Measurements from ENCODE around the gene ITPRIPL2.
A peak's percentile ranks its signal among the peaks of the same experiment; 100 is the strongest.

Gene ITPRIPL2

DNA sequence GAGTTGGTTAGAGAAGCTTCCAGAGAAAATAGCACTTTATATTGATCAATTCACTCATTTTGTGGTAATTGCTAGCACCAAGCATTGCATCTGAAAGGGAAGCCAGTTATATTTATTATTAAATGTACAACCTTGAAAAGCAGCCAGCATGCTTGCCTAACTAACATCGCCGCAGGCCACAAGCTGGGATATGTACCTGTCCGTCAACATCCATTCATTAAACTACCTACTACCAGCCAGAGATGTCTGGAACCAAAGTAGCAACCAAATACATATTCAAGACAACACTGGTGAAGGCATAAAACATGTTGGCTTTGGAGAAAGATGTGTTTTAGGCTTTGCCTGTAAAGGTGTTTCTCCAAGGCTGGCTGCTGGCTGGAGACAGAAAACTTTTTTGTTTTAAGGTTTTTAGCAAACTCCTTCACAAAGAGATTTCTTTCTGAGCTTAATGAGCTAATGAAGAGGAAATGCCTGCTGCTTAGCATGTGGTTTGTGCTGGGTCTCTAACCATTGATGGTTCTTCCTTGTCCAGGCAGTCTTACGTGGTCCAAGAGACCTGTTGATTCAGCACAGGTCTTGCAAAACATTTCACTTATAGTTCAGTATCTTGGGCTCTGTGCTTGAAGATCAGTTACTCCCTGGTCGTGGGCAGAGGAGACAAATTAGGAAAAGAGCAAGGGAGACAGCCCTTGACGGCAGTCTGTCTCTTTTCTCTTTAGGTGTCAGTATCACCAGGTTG is 3.1 kb downstream of the ITPRIPL2 start:
- peak; percentile 82 to 88 for DNase-seq (ENCODE audit: low read depth in 1 of 2, low spot score in 1 of 2)
- in situ Hi-C loops (cut with HindIII; ENCODE audit: low pct_unique_long_range_greater_than_20kb, low sequenced_read_pairs), result no loop called here
- TF ChIP-seq JUND (IDR thresholded peaks at IDR 0.05; ENCODE audit: low read depth), result no peak

DNA sequence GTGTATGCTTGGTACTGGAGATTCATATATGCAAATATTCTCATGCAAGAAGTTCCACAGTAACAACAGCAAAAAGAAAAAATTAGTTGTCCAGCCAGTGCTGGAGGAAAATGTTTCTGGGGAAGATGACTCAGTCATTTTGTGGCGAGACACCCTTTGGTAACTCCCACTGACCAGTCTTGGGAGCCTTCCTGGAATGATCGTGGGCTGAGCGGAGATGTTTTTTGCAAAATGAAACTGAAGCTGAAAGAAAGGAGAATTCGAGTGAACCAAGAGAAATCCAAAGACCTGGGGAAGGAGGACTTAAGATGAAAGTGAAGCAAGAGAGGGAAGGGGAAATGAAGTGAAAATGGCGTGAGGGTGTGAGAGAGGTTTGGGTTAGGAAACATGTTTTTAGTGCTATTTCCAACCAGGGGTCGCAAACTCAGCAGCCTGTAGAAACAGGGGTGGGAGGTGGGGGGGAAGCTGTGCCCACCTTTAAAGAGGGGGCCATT is 5.2 kb downstream of the ITPRIPL2 start:
- peak in 1 of 2 experiments; percentile 60 for DNase-seq (ENCODE audit: low read depth in 1 of 2, low spot score in 1 of 2)
- TF ChIP-seq JUND (IDR thresholded peaks at IDR 0.05; ENCODE audit: low read depth), result no peak
- in situ Hi-C loops (cut with HindIII; ENCODE audit: low pct_unique_long_range_greater_than_20kb, low sequenced_read_pairs), result no loop called here

DNA sequence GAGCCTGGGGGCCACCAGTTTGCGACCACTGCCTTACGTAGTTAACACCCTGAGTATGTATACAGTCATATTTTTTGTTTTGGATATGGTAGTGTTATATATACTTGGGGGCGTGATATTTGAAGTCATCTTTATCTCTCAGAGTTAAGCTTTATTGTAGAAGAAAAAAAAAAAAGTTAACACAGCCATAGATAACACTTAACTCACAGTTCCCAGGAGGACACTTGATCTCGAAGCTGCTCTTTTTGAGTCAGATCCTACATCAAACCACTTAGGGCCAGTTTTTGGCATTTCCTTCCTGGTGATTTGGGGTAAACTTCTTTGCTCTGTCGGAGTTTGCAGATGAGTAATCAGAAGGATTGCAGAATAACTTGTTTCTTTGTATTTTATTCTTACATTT is 5.8 kb downstream of the ITPRIPL2 start:
- TF ChIP-seq JUND (IDR thresholded peaks at IDR 0.05; ENCODE audit: low read depth), result no peak
- no peak for DNase-seq (ENCODE audit: low read depth in 1 of 2, low spot score in 1 of 2)
- in situ Hi-C loops (cut with HindIII; ENCODE audit: low pct_unique_long_range_greater_than_20kb, low sequenced_read_pairs), result no loop called here

DNA sequence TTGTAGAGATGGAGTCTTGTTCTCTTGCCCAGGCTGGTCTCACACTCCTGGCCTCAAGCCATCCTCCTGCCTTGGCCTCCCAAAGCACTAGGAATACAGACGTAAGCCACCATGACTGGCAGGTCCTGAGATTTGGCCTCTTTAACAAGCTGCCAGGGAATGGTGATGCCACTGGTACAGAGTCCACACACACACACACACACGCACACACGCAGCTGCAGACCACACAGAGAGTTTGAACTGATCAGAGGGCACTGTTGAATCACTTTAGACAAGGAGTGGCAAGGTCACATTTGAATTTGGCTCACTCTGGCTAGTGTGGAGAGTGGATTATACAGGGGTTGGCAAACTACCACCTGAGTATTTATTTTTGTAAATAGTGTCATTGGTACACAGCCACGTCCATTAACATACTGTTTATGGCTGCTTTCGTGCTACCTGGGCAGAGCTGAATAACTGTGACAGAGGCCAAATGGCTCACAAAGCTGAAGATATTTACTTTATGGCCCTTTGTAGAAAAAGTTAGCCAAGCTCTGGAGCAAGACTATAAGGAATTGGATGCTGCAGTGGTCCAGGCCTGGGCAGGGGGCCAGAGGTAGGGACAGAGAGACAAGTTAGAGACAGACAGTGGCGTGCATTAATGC is 9.9 kb downstream of the ITPRIPL2 start:
- in situ Hi-C loops (cut with HindIII; ENCODE audit: low pct_unique_long_range_greater_than_20kb, low sequenced_read_pairs), result no loop called here
- DNase-seq (ENCODE audit: low read depth in 1 of 2, low spot score in 1 of 2), result peak in 1 of 2 experiments; percentile 55
- no peak for TF ChIP-seq JUND (IDR thresholded peaks at IDR 0.05; ENCODE audit: low read depth)

DNA sequence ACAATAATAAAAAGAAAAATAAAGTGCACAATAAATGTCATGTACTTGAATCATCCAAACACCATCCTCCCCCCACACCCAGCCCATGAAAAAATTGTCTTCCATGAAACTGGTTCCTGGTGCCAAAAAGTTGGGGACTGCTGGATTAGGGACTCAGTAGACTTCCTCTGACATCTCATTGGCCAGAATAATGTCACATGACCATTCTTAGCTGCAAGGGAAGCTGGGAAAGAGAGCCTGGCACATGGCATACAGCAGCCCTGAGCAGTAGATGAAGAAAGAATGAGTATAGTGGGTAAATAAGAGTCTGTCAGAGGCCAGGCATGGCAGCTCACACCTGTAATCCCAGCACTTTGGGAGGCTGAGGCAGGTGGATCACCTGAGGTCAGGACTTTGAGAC is 12.5 kb downstream of the ITPRIPL2 start:
- in situ Hi-C loops (cut with HindIII; ENCODE audit: low pct_unique_long_range_greater_than_20kb, low sequenced_read_pairs), result no loop called here
- TF ChIP-seq JUND (IDR thresholded peaks at IDR 0.05; ENCODE audit: low read depth), result no peak
- no peak for DNase-seq (ENCODE audit: low read depth in 1 of 2, low spot score in 1 of 2)

DNA sequence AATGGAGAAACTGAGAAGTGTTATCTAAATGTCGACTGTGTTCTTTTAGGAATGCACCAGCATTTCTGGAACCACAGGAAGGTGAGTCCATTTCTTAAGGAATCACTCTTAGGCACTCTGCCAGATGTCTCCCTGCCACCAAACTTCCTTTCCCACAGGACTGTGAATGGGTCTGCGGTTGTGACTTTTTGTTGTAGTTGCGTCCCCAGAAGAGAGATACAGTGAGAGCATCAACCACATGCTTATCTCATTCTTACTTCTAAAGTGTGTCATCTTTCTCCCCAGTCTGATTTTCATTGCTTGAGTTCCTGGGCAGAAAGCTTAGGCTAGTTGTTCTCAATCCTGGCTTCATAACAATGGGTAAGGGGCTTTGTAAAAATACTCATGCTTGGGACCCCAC is 13.4 kb downstream of the ITPRIPL2 start:
- in situ Hi-C loops (cut with HindIII; ENCODE audit: low pct_unique_long_range_greater_than_20kb, low sequenced_read_pairs), result no loop called here
- TF ChIP-seq JUND (IDR thresholded peaks at IDR 0.05; ENCODE audit: low read depth), result no peak
- no peak for DNase-seq (ENCODE audit: low read depth in 1 of 2, low spot score in 1 of 2)

DNA sequence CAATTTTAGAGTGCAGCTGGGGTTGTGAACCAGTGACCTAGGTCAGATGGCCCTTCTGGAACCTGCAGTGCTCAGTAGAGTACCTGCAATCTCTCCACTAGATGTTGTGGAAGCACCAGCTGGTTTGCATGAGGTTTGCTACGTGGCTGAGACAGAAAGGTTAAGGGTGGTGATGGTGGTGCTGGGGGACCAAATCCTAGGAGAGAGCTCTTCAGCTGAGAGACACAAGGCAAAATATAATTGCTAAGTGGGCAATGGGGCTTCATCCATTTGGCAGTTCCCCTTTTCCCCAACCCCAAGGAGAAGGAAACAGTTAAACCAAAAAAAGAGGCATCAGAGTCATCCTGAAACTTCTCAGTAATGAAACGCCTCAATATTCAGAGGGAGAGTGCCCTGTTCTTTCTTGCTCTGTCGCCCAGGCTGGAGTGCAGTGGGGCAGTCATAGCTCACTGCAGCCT is 13.9 kb downstream of the ITPRIPL2 start:
- DNase-seq (ENCODE audit: low read depth in 1 of 2, low spot score in 1 of 2), result no peak
- TF ChIP-seq JUND (IDR thresholded peaks at IDR 0.05; ENCODE audit: low read depth), result no peak
- in situ Hi-C loops (cut with HindIII; ENCODE audit: low pct_unique_long_range_greater_than_20kb, low sequenced_read_pairs), result no loop called here

DNA sequence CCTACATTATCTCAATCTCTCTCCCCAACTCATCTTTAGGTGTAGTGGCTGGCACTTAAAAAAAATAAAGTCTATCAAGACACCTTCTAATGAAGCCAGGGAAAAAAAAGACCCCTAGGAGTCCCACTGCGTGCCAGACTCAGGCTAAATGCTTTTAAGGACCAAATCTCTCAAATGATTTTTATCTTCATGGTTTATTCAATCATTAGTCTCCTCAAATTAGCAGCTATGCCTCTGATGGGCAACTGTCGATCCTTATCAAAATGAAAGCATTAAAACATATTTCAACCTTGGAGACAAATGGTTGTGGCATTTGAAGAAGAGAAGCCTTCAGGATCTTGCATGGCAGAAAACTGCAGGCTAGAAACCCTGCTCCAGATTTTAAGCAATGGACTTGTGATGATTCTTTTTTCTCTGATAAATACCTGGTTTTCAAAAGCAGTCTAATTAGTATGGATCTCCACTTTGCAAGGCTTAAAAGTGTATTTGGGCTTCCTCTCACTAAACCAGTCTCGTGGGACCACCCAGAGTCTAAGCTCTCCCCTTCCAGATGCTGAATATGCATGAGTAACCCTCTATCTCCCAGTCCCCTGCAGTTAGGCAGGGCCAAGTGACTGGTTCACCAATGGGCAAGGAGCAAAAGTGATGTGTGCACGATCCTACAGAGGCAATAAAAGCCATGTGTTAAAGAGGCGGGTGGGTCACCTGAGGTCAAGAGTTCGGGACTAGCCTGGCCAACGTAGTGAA is 14.9 kb downstream of the ITPRIPL2 start:
- in situ Hi-C loops (cut with HindIII; ENCODE audit: low pct_unique_long_range_greater_than_20kb, low sequenced_read_pairs), result no loop called here
- no peak for TF ChIP-seq JUND (IDR thresholded peaks at IDR 0.05; ENCODE audit: low read depth)
- DNase-seq (ENCODE audit: low read depth in 1 of 2, low spot score in 1 of 2), result no peak

DNA sequence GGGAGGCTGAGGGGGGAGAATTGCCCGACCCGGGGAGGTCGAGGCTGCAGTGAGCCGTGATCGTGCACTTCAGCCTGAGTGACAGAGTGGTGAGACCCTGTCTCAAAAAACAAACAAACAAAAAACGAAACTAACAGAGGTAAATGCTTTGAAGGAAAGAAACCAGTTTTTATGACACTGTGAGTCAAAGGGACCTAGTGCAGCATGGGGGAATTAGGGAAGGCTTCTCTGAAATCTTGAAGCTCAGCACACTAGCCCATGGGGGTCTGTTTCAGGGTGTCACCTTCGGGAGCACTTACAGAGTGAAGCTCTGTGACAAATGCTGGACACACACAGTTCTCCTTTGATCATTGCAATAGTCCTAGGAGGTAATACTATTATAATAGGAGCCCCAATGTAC is 16.6 kb downstream of the ITPRIPL2 start:
- DNase-seq (ENCODE audit: low read depth in 1 of 2, low spot score in 1 of 2), result no peak
- in situ Hi-C loops (cut with HindIII; ENCODE audit: low pct_unique_long_range_greater_than_20kb, low sequenced_read_pairs), result no loop called here

DNA sequence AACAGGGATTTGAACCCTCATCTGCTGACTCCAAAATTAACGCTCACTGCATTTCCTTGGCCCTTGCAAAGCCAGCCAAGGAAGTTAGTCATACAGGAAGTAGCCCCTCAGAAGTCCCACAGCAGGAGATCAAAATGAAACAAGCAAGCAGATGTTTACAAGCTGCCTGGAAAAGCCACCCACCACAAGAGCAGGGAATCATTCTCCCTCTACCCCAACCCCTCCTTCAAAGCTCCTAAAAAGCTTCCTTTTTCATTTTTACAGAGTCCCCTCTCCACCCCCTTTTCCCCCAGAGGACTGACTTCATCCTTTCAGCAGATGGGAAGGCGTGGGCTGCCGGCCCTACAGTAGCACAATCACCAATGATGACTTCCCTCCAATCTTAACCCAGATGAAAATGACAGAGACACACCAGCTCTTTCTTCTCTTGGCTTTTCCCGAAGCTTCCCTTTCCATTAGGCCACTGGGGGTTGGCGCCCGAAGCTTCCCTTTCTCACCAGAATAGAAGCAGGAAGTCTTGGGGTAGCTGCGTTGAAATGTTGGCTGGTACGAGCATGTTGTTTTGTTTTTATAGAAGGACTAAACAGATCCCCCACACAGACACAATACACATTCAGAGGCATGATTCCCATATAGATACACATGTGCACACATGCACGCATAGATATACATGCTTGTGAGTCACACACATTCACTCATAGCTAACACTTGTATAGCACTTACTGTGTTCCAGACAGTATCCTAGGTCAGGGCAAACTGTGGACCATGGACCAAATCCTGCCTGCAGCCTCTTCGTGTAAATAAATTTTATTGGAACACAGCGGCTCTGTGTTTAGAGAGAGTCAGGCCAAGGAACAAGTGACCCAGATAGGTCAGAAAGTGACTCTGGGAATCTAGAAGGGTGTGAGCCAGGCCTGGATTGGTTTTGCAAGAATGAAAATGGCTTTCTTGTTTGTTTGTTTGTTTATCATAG is 17.4 kb downstream of the ITPRIPL2 start:
- no peak for TF ChIP-seq JUND (IDR thresholded peaks at IDR 0.05; ENCODE audit: low read depth)
- in situ Hi-C loops (cut with HindIII; ENCODE audit: low pct_unique_long_range_greater_than_20kb, low sequenced_read_pairs), result no loop called here
- DNase-seq (ENCODE audit: low read depth in 1 of 2, low spot score in 1 of 2), result peak in 1 of 2 experiments; percentile 62

More for the DNA sequence above, 16.6 kb downstream of the ITPRIPL2 start:
- TF ChIP-seq JUND (IDR thresholded peaks at IDR 0.05; ENCODE audit: low read depth), result no peak

DNA sequence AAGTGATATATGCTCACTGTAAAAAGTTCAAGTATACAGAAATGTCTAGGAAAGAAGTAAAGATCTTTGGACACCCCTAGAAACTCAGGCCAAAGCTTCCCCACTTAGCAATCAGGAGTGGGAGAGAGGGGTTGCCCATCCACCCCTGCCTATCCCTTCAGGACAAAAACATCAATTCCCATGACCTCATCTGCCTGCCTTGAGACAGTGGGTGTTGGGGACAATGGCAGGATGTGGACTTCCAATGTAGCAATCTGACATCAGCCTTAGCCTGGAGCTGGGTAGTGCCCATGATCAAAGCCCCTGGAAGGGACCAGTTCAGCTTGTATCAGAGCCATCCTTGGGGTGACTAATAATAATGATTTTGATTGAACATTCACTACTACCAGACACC is 18.1 kb downstream of the ITPRIPL2 start:
- no peak for TF ChIP-seq JUND (IDR thresholded peaks at IDR 0.05; ENCODE audit: low read depth)
- no peak for DNase-seq (ENCODE audit: low read depth in 1 of 2, low spot score in 1 of 2)
- in situ Hi-C loops (cut with HindIII; ENCODE audit: low pct_unique_long_range_greater_than_20kb, low sequenced_read_pairs), result no loop called here

DNA sequence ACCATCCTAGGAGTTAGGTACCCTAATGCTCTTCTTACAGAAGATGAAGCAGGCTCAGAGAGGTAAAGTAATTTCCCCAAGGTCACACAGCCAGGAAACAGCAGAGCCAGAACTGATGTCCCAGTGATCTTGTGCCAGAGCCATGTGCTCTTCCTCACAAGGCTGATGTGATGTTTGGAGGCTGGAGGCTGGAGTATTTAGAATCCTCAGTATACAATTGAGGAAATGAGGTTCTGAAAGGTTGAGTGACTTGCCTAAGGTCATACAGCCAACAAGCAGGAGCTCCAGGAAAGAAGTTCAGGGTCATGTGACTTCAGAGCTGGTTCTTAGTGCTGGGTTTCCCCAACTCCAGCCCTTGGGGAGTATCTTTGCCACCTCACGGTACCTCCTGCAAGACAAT is 18.5 kb downstream of the ITPRIPL2 start:
- DNase-seq (ENCODE audit: low read depth in 1 of 2, low spot score in 1 of 2), result no peak
- TF ChIP-seq JUND (IDR thresholded peaks at IDR 0.05; ENCODE audit: low read depth), result no peak
- in situ Hi-C loops (cut with HindIII; ENCODE audit: low pct_unique_long_range_greater_than_20kb, low sequenced_read_pairs), result no loop called here

Data from T47D (cell line).